Naive thymus-derived CD4-positive, alpha-beta T cell (primary cell): ENCODE data around the gene ZNF593. TPM values are rescaled to one million over a fixed set of nuclear protein-coding genes. Genes with fewer than 3 reads are reported as not detected.

Experiments
- ATAC-seq: fragments of 150-1000 bp; cut with Tn5 transposase; 2 replicates; pipeline ENCODE4 v1.10.0; 2021; ENCODE audit warnings: mild to moderate bottlenecking, moderate library complexity
- CTCF ChIA-PET: fragments of 350-600 bp; sonication (Branson Sonifier 250); formaldehyde crosslinking; loops from one replicate; lab custom pipeline; 2021; ENCODE audit warnings: antibody characterized with exemption; lab: Charles Lee
- POLR2A ChIA-PET: fragments of 350-600 bp; sonication (Branson Sonifier 250); formaldehyde crosslinking; loops from one replicate; lab custom pipeline; 2021; ENCODE audit warnings: antibody characterized with exemption, inconsistent platforms; lab: Charles Lee
- DNase-seq, 9 donors: peaks; one replicate each; pipeline versions ENCODE4 v3.0.0 to v3.0.0-alpha.2; 2020 to 2022; ENCODE audit warnings: mixed read lengths in 1 of 9
- H3K27ac ChIP-seq: one replicate; pipeline ENCODE4 v1.7.0; 2013; ENCODE audit warnings: mild to moderate bottlenecking, low read depth, low read length, moderate library complexity
- H3K27me3 ChIP-seq, 2 donors: one replicate each; pipeline ENCODE4 v1.7.0; 2013; ENCODE audit warnings: low read length in 2 of 2, mild to moderate bottlenecking in 2 of 2, moderate library complexity in 2 of 2; ENCODE audit not compliant: control insufficient read depth in 2 of 2, insufficient read depth in 2 of 2
- H3K36me3 ChIP-seq, 3 experiments: 1 replicate in 2 of 3; 2 replicates in 1 of 3; pipeline ENCODE4 v1.7.0; 2013; ENCODE audit warnings: low read length in 3 of 3, mild to moderate bottlenecking in 3 of 3, moderate library complexity in 1 of 3; ENCODE audit not compliant: insufficient read depth in 3 of 3, control insufficient read depth in 2 of 3
- H3K4me1 ChIP-seq, 2 donors: one replicate each; pipeline ENCODE4 v1.7.0; 2013; ENCODE audit warnings: low read length in 2 of 2, mild to moderate bottlenecking in 2 of 2, moderate library complexity in 1 of 2; ENCODE audit not compliant: control insufficient read depth in 2 of 2, insufficient read depth in 2 of 2
- H3K4me3 ChIP-seq: 2 replicates; pipeline ENCODE4 v1.7.0; 2013; ENCODE audit warnings: mild to moderate bottlenecking, low read length
- H3K9me3 ChIP-seq, 3 experiments: 1 replicate in 2 of 3; 2 replicates in 1 of 3; pipeline ENCODE4 v1.7.0; 2013; ENCODE audit warnings: low read length in 3 of 3; ENCODE audit not compliant: control insufficient read depth in 2 of 3
- H3K27ac Mint-ChIP-seq, 9 donors: one replicate each; pipeline ENCODE4 v1.8.0; 2020 to 2022; ENCODE audit warnings: mixed read lengths in 9 of 9, mild to moderate bottlenecking in 8 of 9, moderate library complexity in 5 of 9, inconsistent platforms in 2 of 9
- H3K27me3 Mint-ChIP-seq, 5 donors: one replicate each; pipeline ENCODE4 v1.8.0; 2021 to 2022; ENCODE audit warnings: mixed read lengths in 5 of 5, mild to moderate bottlenecking in 1 of 5
- H3K36me3 Mint-ChIP-seq, 5 donors: one replicate each; pipeline ENCODE4 v1.8.0; 2020 to 2022; ENCODE audit warnings: mixed read lengths in 5 of 5, mild to moderate bottlenecking in 3 of 5, inconsistent platforms in 1 of 5
- H3K4me1 Mint-ChIP-seq, 7 donors: one replicate each; pipeline ENCODE4 v1.8.0; 2020 to 2022; ENCODE audit warnings: mixed read lengths in 7 of 7, mild to moderate bottlenecking in 3 of 7, inconsistent platforms in 1 of 7
- H3K4me3 Mint-ChIP-seq, 10 donors: one replicate each; pipeline ENCODE4 v1.8.0; 2020 to 2022; ENCODE audit warnings: mild to moderate bottlenecking in 10 of 10, mixed read lengths in 10 of 10, moderate library complexity in 6 of 10, inconsistent platforms in 2 of 10
- H3K9me3 Mint-ChIP-seq, 11 donors: one replicate each; pipeline ENCODE4 v1.8.0; 2020 to 2022; ENCODE audit warnings: mixed read lengths in 11 of 11, mild to moderate bottlenecking in 4 of 11, inconsistent platforms in 1 of 11, moderate library complexity in 1 of 11
- intact Hi-C, 2 donors: fragments of 100-400 bp; cut with micrococcal nuclease; formaldehyde crosslinking; loops; one replicate each; pipeline ENCODE4 v1.15.1; 2023
- polyA plus RNA-seq, 2 donors: library from polyadenylated mRNA; unstranded; fragments of 300-500 nt; fragmentation: Illumina TruSeq; gene quantifications; one replicate each; pipeline ENCODE4 v1.2.3, GENCODE V29; 2021
- total RNA-seq, 6 experiments: library from RNA in 5 of 6; stranded (reverse) in 5 of 6; gene quantifications; 1 replicate in 5 of 6; 2 replicates in 1 of 6; pipeline ENCODE4 v1.2.3 and lab custom pipeline; 2021 to 2026

Gene ZNF593
- total and polyA plus RNA-seq, 7 experiments from 2014 or later: 7.8 to 36.3 (median 13.4) TPM

DNA sequence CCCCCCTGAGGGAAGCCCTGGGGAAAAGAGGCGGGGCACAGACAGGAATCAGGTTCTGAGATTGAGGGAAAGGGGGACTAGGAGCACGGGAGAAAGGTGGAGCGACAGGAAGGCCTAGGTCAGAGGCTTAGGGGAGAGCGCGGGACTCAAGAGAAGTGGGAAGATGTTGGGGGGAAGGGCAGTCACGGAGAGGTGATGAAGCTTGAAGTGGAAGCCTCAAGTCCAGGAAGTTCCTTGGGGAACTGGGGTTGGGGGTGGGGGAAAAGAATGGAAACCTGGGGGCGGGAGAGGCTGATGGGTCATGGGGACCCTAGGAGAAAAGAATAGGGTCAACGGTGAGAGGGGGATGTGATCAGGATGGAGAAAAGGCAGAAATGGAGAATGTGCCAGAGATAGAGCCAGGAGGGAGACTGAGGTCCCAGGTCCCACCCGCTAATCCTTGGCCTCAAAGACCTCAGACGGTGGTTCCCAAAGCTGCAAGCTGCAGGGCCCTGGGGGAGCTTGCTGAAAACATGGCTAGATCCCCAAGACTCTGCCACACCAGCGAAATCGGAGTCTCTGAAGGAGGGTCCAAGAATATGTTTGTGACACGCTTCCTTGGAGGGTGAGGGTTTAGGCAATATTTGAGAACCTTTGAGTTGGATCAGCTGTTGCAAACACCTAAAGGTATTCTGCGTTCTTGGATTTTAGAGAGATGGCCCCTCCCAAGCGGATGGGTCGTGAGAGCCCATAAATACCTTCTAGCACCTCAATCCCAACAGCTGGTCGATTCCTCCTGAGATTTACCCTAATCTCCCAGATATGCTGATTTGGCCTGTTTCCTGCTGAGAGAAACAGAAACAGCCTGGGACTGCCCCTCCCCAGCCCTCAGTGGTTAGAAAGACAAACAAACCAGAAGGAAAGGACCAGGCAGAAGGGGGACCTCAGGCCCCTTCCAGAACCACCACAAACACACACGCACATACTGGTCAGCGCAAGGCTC, 4.6 kb upstream of the ZNF593 start:
- no peak overlapping the region for H3K27ac ChIP-seq
- no peaks in the 10 kb centered on the region for H3K9me3 ChIP-seq
- peaks cover 0 to 7% (median 0%) of the 10 kb centered on the region in 3 experiments for H3K36me3 ChIP-seq
- ATAC-seq (no peak), DNase-seq (no peak)
- Mint-ChIP-seq H3K4me1 (peaks cover 0 to 37% (median 14%) of the 10 kb centered on the region in 7 donors), H3K27ac (no peak overlapping the region), H3K27me3 (peaks cover 6 to 50% (median 11%) of the 10 kb centered on the region in 5 donors), H3K4me3 (peak overlapping the region; percentile 2 to 77 (median 62)), H3K36me3 (no peaks in the 10 kb centered on the region), H3K9me3 (peaks cover 0 to 3% (median 0%) of the 10 kb centered on the region in 11 donors)
- H3K4me1 ChIP-seq: peaks cover 0 to 5% of the 10 kb centered on the region in 2 donors
- CTCF ChIA-PET: interaction anchor here (0.6 to 2.9 kb wide), 5 partner anchors 10 to 683 kb away, joined by 3 to 7 read pairs (median 3); no protein-coding TSS in a partner anchor
- no peak overlapping the region for H3K4me3 ChIP-seq
- peaks cover 0 to 11% of the 10 kb centered on the region in 2 donors for H3K27me3 ChIP-seq
- POLR2A ChIA-PET: no interaction called here
- intact Hi-C loops: loop anchor here (1.0 to 5.0 kb wide), 4 partner anchors 20 to 227 kb away; no protein-coding TSS in a partner anchor

DNA sequence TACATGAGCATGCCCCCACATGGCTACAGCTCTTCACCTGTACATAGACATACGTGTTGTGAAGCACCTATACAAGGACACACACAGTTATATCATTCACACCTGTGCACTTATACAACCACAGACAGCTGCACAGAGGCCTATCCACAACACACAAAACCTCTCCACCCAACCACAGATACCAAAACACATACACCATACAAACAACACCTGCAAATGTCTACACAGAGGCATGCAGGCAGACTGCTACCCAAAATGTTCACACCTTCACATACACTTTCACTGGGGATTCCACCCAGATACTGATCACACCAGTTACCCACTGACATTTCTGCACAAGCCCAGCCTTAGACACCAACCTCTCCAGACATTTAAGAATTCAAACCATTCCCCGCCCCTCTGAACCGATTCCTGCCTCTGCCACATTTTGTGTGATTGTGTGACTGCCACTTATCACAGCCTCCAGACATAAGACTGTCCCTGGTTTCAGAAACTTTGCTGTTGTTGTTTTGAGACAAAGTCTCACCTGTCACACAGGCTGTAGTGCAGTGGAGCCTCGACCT, 2.9 kb upstream of the ZNF593 start:
- Mint-ChIP-seq H3K36me3 (no peaks in the 10 kb centered on the region), H3K4me1 (peaks cover 0 to 44% (median 24%) of the 10 kb centered on the region in 7 donors), H3K27me3 (peaks cover 6 to 41% (median 11%) of the 10 kb centered on the region in 5 donors), H3K9me3 (peaks cover 0 to 3% (median 0%) of the 10 kb centered on the region in 11 donors), H3K4me3 (peak overlapping the region in 3 of 10 donors; percentile 0 to 25 (median 10)), H3K27ac (no peak overlapping the region)
- DNase-seq (no peak), ATAC-seq (no peak)
- no peaks in the 10 kb centered on the region for H3K9me3 ChIP-seq
- POLR2A ChIA-PET: no interaction called here
- CTCF ChIA-PET: interaction anchor here (0.8 to 2.9 kb wide), 3 partner anchors 57 to 130 kb away, joined by 3 to 7 read pairs (median 4); partner anchors contain the start of gene CEP85
- peaks cover 7 to 10% of the 10 kb centered on the region in 2 donors for H3K4me1 ChIP-seq
- intact Hi-C loops: loop anchor here in 1 of 2 donors (5.0 kb wide), 1 partner anchor 226 kb away; no protein-coding TSS in a partner anchor
- H3K36me3 ChIP-seq: peaks cover 0 to 7% (median 0%) of the 10 kb centered on the region in 3 experiments
- peaks cover 0 to 4% of the 10 kb centered on the region in 2 donors for H3K27me3 ChIP-seq
- H3K4me3 ChIP-seq: no peak overlapping the region
- no peak overlapping the region for H3K27ac ChIP-seq

DNA sequence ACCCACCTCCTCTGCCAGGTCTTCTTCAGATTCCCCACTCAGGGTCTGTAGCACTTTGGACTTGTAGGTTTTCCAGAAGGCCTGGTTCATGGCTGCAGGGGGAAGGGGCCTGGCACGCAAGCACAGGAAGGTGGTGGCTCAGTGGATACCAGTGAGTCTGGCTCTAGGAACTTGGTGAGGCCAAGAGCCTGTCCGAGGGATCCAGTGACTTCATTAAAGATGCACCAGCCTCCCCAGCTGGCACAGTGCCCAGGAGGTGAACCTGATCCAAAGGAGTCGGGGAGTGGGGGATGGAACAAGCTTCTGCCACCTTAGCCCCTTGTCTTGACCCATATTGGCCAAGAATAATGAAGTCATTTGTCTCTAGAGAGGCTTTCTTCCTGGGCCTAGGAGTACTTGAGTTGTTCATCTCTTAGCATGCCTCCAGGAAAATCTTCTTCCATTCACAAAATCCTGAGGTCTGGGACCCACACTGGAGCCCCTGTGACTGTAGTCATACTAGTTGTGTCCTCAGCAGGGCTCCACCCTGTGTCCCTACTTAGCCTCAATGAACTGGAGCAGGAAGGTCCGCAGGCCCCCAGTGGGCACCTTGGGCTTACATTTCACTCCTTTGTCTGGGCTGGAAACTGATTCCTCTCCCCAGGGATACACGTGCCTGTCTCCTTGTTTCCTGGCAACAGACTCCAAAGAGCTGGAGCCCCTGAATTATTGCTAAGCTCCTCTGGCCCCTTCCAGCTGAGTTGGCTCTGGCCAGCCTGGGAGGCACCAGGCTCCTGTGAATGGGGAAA, 1.1 kb upstream of the ZNF593 start, which contains the start of gene C1orf232:
TSS of gene C1orf232 (minus strand) at position 554 of the 788 bp plus-strand sequence. CDS start at position 90, 464 bp downstream.
- peak within 1 kb of the TSS; percentile 83 to 90 (median 88) for H3K4me3 Mint-ChIP-seq
- ChIA-PET POLR2A (interaction anchor here (1.1 to 3.2 kb wide), 2 partner anchors 66 to 110 kb away, joined by 4 to 24 read pairs; partner anchors contain the start of gene CEP85), CTCF (interaction anchor here (0.8 to 2.6 kb wide), 4 partner anchors 13 to 632 kb away, joined by 3 to 38 read pairs (median 5); partner anchors contain the start of gene CEP85)
- H3K4me1 Mint-ChIP-seq: peaks cover 0 to 38% (median 18%) of the 10 kb centered on the region in 7 donors
- DNase-seq (no peak), ATAC-seq (no peak)
- no peaks in the 10 kb centered on the region for H3K36me3 Mint-ChIP-seq
- H3K27ac Mint-ChIP-seq: peak within 1 kb of the TSS; percentile 48 to 91 (median 77)
- no peaks in the 10 kb centered on the region for H3K9me3 Mint-ChIP-seq
- peaks cover 0 to 7% (median 0%) of the 10 kb centered on the region in 3 experiments for H3K36me3 ChIP-seq
- intact Hi-C loops: loop anchor here (1.0 to 5.0 kb wide), 6 partner anchors 58 to 249 kb away; partner anchors contain the start of genes CEP85 (in 2 of the 2) and PDIK1L (in 1 of the 2)
- H3K4me1 ChIP-seq: peaks cover 7 to 10% of the 10 kb centered on the region in 2 donors
- peak within 1 kb of the TSS; percentile 72 for H3K4me3 ChIP-seq
- H3K27me3 ChIP-seq: peaks cover 0 to 4% of the 10 kb centered on the region in 2 donors
- H3K27ac ChIP-seq: peak within 1 kb of the TSS; percentile 86
- peaks cover 0 to 30% (median 3%) of the 10 kb centered on the region in 5 donors for H3K27me3 Mint-ChIP-seq
- H3K9me3 ChIP-seq: no peaks in the 10 kb centered on the region

DNA sequence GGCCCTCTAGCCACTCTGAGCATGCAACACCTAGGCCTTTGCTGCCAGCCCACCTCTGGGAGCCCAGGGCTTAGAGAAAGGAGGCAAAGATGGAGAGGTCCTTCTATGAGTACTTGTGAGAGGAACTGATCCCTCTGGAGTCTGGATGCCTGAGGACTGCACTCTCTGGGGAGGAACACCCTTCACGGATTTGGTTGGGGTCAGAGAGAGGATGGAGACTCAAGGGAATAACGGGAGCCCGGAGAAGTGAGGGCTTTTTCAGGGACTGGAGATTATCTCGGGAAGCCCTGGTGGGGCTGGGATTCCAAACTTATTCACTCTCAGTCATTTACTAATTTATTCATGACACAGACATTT, 532 bp upstream of the ZNF593 start:
- ATAC-seq (no peak), DNase-seq (no peak)
- Mint-ChIP-seq H3K4me1 (peaks cover 0 to 35% (median 15%) of the 10 kb centered on the region in 7 donors), H3K27me3 (peaks cover 0 to 26% (median 0%) of the 10 kb centered on the region in 5 donors), H3K9me3 (no peaks in the 10 kb centered on the region), H3K4me3 (peak overlapping the region; percentile 83 to 90 (median 88)), H3K36me3 (no peaks in the 10 kb centered on the region), H3K27ac (peak overlapping the region; percentile 48 to 89 (median 76))
- Histone ChIP-seq H3K36me3 (peaks cover 0 to 7% (median 0%) of the 10 kb centered on the region in 3 experiments), H3K4me3 (peak overlapping the region; percentile 72), H3K4me1 (peaks cover 7 to 10% of the 10 kb centered on the region in 2 donors), H3K9me3 (no peaks in the 10 kb centered on the region), H3K27ac (peak overlapping the region; percentile 86), H3K27me3 (no peaks in the 10 kb centered on the region)
- POLR2A ChIA-PET: interaction anchor here (0.6 to 3.2 kb wide), 5 partner anchors 32 to 154 kb away, joined by 3 to 24 read pairs (median 4); partner anchors contain the start of gene CEP85
- intact Hi-C loops: loop anchor here (1.0 to 5.0 kb wide), 6 partner anchors 58 to 248 kb away; partner anchors contain the start of genes CEP85 (in 2 of the 2) and PDIK1L (in 1 of the 2)
- CTCF ChIA-PET: interaction anchor here (0.8 to 2.6 kb wide), 5 partner anchors 13 to 631 kb away, joined by 3 to 38 read pairs (median 4); partner anchors contain the start of gene CEP85

DNA sequence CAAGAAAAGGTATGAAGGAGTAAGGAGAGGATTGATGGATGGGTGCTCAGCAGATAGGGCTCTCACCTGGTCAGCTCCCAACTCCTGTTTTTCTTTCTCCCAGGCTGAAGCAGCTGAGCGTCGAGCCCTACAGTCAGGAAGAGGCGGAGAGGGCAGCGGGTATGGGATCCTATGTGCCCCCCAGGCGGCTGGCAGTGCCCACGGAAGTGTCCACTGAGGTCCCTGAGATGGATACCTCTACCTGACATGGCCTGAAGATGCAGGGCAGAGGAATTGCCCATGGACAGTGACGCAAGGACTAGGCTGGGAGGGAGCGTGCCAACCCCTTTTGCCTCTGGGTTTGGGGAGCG, 739 bp downstream of the ZNF593 start:
- Histone ChIP-seq H3K4me1 (peaks cover 7 to 10% of the 10 kb centered on the region in 2 donors), H3K27me3 (no peaks in the 10 kb centered on the region), H3K4me3 (peak overlapping the region; percentile 72), H3K9me3 (no peaks in the 10 kb centered on the region), H3K36me3 (peaks cover 0 to 7% (median 0%) of the 10 kb centered on the region in 3 experiments), H3K27ac (peak overlapping the region; percentile 86)
- POLR2A ChIA-PET: interaction anchor here (0.6 to 3.2 kb wide), 5 partner anchors 31 to 330 kb away, joined by 3 to 24 read pairs (median 4); partner anchors contain the start of gene CEP85
- Mint-ChIP-seq H3K27me3 (peaks cover 0 to 16% (median 0%) of the 10 kb centered on the region in 5 donors), H3K27ac (peak overlapping the region in 8 of 9 donors; percentile 46 to 91 (median 79)), H3K36me3 (no peaks in the 10 kb centered on the region), H3K9me3 (no peaks in the 10 kb centered on the region), H3K4me1 (peaks cover 0 to 27% (median 15%) of the 10 kb centered on the region in 7 donors), H3K4me3 (peak overlapping the region; percentile 83 to 90 (median 88))
- CTCF ChIA-PET: interaction anchor here (0.6 to 2.6 kb wide), 14 partner anchors 14 to 587 kb away, joined by 3 to 38 read pairs (median 4); partner anchors contain the start of gene CEP85
- DNase-seq: no peak
- intact Hi-C loops: loop anchor here in 1 of 2 donors (2.0 kb wide), 1 partner anchor 220 kb away; no protein-coding TSS in a partner anchor
- ATAC-seq: no peak
